ENCODE results near the gene PLAGL2.
"Not testable (repeated sequence)": the region's sequence is repeated elsewhere in the genome, so short reads cannot be mapped to it uniquely, and the experiment has no call there.

DNA sequence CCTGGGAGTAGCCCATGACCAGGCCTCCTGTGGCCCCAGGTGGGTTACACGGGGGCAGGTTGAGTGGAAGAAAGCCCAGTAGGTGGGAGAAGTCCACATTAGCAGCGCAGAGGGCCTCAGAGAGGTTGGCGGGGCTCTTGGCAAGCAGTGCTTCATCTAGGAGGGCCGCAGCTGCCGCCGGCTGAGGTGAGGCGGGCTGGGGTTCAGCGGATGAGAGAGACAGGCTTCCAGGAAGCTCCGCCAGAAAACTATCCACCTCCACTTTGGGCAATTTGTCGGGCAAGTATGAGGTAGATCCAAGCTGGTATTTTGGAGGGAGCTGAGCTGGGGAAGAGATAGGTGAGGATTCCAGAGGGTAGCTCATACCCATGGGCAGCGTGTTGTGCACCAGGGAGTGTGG lies 10.9 kb downstream of the PLAGL2 start:
- TF ChIP-seq EZH2 (IDR thresholded peaks at IDR 0.05; ENCODE audit: low read length, missing control alignments) = not testable (repeated sequence)
- TF ChIP-seq, protein P1, sequence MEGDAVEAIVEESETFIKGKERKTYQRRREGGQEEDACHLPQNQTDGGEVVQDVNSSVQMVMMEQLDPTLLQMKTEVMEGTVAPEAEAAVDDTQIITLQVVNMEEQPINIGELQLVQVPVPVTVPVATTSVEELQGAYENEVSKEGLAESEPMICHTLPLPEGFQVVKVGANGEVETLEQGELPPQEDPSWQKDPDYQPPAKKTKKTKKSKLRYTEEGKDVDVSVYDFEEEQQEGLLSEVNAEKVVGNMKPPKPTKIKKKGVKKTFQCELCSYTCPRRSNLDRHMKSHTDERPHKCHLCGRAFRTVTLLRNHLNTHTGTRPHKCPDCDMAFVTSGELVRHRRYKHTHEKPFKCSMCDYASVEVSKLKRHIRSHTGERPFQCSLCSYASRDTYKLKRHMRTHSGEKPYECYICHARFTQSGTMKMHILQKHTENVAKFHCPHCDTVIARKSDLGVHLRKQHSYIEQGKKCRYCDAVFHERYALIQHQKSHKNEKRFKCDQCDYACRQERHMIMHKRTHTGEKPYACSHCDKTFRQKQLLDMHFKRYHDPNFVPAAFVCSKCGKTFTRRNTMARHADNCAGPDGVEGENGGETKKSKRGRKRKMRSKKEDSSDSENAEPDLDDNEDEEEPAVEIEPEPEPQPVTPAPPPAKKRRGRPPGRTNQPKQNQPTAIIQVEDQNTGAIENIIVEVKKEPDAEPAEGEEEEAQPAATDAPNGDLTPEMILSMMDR (conservative IDR thresholded peaks at IDR 0.05 in 1 of 2, IDR thresholded peaks at IDR 0.05 in 1 of 2; ENCODE audit: low read depth in 1 of 2, low read length in 2 of 2) = not testable (repeated sequence)

Data from fibroblast of lung (primary cell).